GM12878 (cell line): ENCODE results near the gene FRK.

Experiments
- CBX3 ChIP-seq: fragments of 200-600 bp; sonication (generic); IDR thresholded peaks from 2 replicates; pipeline ENCODE4 v1.6.1; 2016; ENCODE audit warnings: low read depth, borderline replicate concordance
- CTCF ChIP-seq, 3 experiments: IDR thresholded peaks in 2 of 3; conservative IDR thresholded peaks in 1 of 3; 2 replicates each; pipeline ENCODE4 v1.5.1; 2011; ENCODE audit warnings: low read depth in 3 of 3, low read length in 3 of 3, mild to moderate bottlenecking in 3 of 3, control low read depth in 2 of 3, moderate library complexity in 2 of 3, inconsistent platforms in 1 of 3, mixed read lengths in 1 of 3; ENCODE audit not compliant: control insufficient read depth in 2 of 3, insufficient read depth in 1 of 3; ENCODE audit errors: extremely low read depth in 1 of 3
- JUNB ChIP-seq: IDR thresholded peaks from 2 replicates; pipeline ENCODE4 v1.6.1; 2016; ENCODE audit warnings: antibody characterized with exemption, mild to moderate bottlenecking
- POLR2AphosphoS5 ChIP-seq: IDR thresholded peaks from 2 replicates; pipeline ENCODE4 v1.6.1; 2011; ENCODE audit warnings: mild to moderate bottlenecking, low read length, inconsistent platforms
- SMAD1 ChIP-seq: fragments of 450-650 bp; IDR thresholded peaks from 2 replicates; pipeline ENCODE4 v1.6.1; 2018; ENCODE audit warnings: mild to moderate bottlenecking, low read depth; ENCODE audit not compliant: partially characterized antibody
- YY1 ChIP-seq: IDR thresholded peaks from 2 replicates; pipeline ENCODE4 v1.6.1; 2011; ENCODE audit warnings: low read depth, mild to moderate bottlenecking, low read length
- ZNF274 ChIP-seq: IDR thresholded peaks from one replicate; pipeline ENCODE4 v1.8.0; 2011; ENCODE audit not compliant: insufficient read length, insufficient read depth

GRCh38 chr6:116106146-116106545 is 45.5 kb upstream of the FRK start:
- no peak for TF ChIP-seq SMAD1
- no peak for TF ChIP-seq CTCF (IDR thresholded peaks at IDR 0.05 in 2 of 3, conservative IDR thresholded peaks at IDR 0.05 in 1 of 3; ENCODE audit: control insufficient read depth in 2 of 3, extremely low read depth in 1 of 3, insufficient read depth in 1 of 3, low read depth in 3 of 3, low read length in 3 of 3)
- TF ChIP-seq JUNB, result no peak
- TF ChIP-seq ZNF274, result no peak
- TF ChIP-seq POLR2AphosphoS5, result no peak
- TF ChIP-seq YY1, result no peak
- no peak for TF ChIP-seq CBX3
